ENCODE data around the gene DEFB128.
"Not testable (repeated sequence)": the region's sequence is repeated elsewhere in the genome, so short reads cannot be mapped to it uniquely, and the experiment has no call there.

Gene DEFB128

DNA sequence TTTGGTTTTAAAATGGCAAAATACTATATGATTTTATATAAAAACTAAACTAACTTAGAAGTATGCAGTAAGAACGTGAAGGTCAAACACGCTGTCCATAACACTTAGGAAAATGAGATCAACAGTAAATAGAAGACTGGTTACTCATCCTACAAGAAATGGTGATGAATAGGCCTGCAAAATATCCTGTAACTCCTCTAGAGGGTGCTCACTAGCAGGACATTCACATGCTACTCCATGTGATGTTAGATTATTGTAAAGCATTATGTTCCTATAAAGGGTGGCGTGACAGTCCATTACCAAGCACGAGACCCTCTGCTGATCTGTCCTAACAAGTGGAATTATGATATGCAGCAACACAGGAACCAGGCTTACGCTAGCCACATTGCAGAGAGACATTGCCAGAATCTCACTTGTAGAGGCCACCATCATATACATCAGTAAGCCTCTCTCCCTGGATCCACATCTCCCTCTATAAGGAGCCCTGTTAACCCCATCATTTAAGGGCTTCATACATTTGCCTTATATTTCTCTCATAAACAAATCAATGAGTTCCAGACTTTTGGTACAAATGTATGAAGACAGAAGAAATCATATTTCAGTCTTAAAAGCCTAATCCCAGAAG is 19.5 kb upstream of the DEFB128 start:
- peak; percentile 84 for FAIRE-seq
- peak; percentile 25 for DNase-seq (ENCODE audit: insufficient read length, low spot score)
- TF ChIP-seq POLR2A (IDR thresholded peaks at IDR 0.05; ENCODE audit: low read depth, low read length): no peak

- FAIRE-seq; DNase-seq (ENCODE audit: insufficient read length, low spot score): not testable (repeated sequence)
These were observed 14.1 kb upstream of the DEFB128 start for GRCh38 chr20:203630-204029.

DNA sequence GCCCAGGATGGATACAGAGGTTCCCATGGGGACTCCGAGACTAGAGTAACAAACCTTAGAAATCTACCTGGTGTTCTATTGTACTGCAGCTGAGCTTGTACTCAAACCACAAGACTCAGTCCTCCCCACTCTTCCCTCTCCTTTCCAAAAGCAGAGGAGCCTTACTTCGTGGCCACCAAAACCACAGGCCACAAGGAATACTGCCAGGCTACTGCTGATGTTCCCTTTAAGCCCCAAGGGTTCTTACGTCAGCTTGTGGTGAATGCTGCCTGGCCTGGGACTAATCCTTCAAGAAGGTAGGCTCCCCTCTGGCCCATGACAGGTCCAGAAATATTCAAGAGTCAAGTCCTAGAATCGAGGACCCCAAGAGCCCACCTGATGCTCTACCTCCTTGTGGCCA is 10.5 kb upstream of the DEFB128 start:
- no peak for TF ChIP-seq POLR2A (IDR thresholded peaks at IDR 0.05; ENCODE audit: low read depth, low read length)
- FAIRE-seq: no peak
- no peak for DNase-seq (ENCODE audit: insufficient read length, low spot score)

DNA sequence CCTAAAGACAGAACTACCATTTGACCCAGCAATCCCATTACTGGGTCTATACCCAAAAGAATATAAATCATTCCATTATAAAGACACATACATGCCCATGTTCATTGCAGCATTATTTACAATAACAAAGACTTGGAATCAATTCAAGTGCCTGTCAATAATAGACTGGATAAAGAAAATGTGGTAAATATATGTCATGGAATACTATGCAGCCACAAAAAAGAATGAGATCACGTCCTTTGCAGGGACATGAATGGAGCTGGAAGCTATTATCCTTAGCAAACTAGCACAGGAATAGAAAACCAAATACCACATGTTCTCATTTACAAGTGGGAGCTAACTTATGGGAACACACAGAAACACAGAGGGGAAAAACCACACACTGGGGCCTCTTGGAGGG is 8.7 kb upstream of the DEFB128 start:
- FAIRE-seq (no peak), DNase-seq (ENCODE audit: insufficient read length, low spot score) (no peak)
- TF ChIP-seq POLR2A (IDR thresholded peaks at IDR 0.05; ENCODE audit: low read depth, low read length): no peak

GRCh38 chr20:187733-188132 is 1.8 kb downstream of the DEFB128 start:
- TF ChIP-seq POLR2A (IDR thresholded peaks at IDR 0.05; ENCODE audit: low read depth, low read length): no peak
- no peak for DNase-seq (ENCODE audit: insufficient read length, low spot score)
- no peak for FAIRE-seq

DNA sequence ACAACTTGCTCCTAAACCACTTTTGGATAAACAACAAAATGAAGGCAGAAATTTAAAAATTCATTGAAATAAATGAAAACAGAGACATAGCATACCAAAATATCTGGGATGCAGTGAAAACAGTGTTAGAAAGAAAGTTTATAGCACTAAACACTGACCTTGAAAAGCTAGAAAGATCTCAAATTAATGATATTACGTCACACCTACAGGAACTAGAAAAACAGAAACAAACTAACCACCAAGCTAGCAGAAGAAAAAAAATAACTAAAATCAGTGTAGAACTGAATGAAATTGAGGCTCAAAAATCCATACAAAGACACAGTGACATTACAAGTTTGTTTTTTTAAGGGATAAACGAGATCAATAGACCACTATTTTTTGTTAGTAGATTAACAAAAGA is 5.2 kb downstream of the DEFB128 start:
- no peak for TF ChIP-seq POLR2A (IDR thresholded peaks at IDR 0.05; ENCODE audit: low read depth, low read length)
- no peak for DNase-seq (ENCODE audit: insufficient read length, low spot score)
- FAIRE-seq: no peak

- DNase-seq (ENCODE audit: insufficient read length, low spot score) (no peak), FAIRE-seq (no peak)
- TF ChIP-seq POLR2A (IDR thresholded peaks at IDR 0.05; ENCODE audit: low read depth, low read length): no peak
These were observed 20.6 kb downstream of the DEFB128 start for GRCh38 chr20:168876-169275.

DNA sequence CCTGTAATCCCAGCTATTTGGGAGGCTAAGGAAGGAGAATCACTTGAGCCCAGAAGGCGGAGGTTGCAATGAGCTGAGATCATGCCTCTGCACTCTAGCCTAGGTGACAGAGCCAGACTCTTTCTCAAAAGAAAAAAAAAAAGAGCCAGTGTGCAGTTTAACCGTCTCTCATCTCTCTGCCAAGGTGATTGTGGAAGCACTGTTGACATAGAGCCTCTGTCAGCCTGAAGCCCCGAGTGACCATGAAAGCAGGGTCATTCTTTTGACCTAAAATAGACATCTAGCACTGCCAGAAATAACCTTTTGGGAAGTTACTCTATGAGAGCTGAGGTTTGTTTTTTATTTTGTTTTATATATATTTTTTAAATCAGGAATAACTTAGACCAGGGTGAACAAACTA is 24.9 kb downstream of the DEFB128 start:
- FAIRE-seq: no peak

DNA sequence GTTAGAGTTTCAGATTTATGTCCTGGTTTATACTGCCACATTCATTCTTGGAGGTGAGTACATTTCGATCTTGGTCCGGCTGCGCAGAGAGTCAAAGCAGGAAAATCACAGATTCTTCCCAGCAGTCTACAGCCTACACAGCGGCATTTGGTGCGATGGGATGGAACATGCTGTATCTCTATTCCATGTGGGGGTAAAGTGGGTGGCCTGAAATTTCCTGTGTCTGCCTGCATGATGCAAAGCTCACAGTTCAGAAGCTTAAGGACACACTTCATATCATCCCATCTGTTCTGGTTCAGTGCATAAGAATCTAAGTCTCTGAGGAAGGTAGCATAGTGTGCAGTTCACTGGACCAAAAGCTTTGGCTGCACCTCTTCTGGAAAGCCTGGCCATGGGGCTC is 32.4 kb downstream of the DEFB128 start, which contains the start of gene DEFB127:
TSS of gene DEFB127 (plus strand) at position 301 of the 400 bp plus-strand sequence. CDS start at position 392, 91 bp downstream.
- no peak for TF ChIP-seq POLR2A (IDR thresholded peaks at IDR 0.05; ENCODE audit: low read depth, low read length)
- FAIRE-seq (no peak), DNase-seq (ENCODE audit: insufficient read length, low spot score) (no peak)

More for the DNA sequence above, 24.9 kb downstream of the DEFB128 start:
- no peak for DNase-seq (ENCODE audit: insufficient read length, low spot score)
- TF ChIP-seq POLR2A (IDR thresholded peaks at IDR 0.05; ENCODE audit: low read depth, low read length): no peak

GRCh38 chr20:152131-152530 is 37.4 kb downstream of the DEFB128 start:
- TF ChIP-seq POLR2A (IDR thresholded peaks at IDR 0.05; ENCODE audit: low read depth, low read length): no peak
- no peak for DNase-seq (ENCODE audit: insufficient read length, low spot score)
- FAIRE-seq: no peak

DNA sequence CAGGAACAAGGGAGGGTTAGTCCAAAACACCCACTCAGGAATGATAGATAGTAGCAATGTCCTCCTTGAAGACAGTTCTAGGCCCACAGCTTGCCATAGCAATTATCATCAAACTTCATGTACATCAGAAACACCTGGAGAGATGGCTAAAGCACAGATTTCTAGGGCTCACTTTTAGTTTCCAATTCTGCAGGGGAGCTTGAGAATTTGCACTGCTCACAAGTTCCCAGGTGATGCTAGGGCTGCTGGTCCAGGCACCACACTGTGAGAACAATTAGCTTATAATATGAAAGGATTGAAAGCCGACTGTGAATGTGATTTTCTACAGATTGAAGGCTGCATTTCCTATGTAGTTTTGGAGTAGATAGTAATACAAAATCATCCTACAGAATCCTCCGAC is 43.6 kb downstream of the DEFB128 start:
- FAIRE-seq (no peak), DNase-seq (ENCODE audit: insufficient read length, low spot score) (no peak)
- TF ChIP-seq POLR2A (IDR thresholded peaks at IDR 0.05; ENCODE audit: low read depth, low read length): no peak

DNA sequence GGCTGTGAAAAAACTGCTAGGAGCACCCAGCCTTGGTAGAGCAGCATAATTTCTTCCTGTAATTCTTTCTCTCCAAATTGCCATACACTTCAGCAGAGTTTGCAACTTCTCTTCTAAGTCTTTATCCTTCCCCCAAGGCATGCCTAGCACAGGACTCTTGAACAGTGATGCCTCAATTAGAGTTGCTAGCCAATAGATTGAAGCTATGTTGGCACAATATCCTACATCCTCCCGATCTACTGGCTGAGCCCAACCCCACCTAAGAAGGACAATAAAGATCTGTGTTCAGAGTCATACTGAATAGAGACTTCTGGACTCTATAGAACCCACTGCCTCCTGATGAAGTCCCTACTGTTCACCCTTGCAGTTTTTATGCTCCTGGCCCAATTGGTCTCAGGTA is 47.2 kb downstream of the DEFB128 start, which contains the start of gene DEFB126:
TSS of gene DEFB126 (plus strand) at position 301 of the 400 bp plus-strand sequence. CDS start at position 340, 39 bp downstream.
- no peak for TF ChIP-seq POLR2A (IDR thresholded peaks at IDR 0.05; ENCODE audit: low read depth, low read length)
- DNase-seq (ENCODE audit: insufficient read length, low spot score) (no peak), FAIRE-seq (no peak)

Data from H54 (cell line).